Fibroblast of lung (primary cell): ENCODE data around the gene SLAIN2. TPM values are rescaled to one million over a fixed set of nuclear protein-coding genes. Genes with fewer than 3 reads are reported as not detected.
"Not testable (repeated sequence)": the region's sequence is repeated elsewhere in the genome, so short reads cannot be mapped to it uniquely, and the experiment has no call there.

Experiments used
- DNase-seq, 2 donors: peaks; one replicate each; pipeline versions ENCODE4 v3.0.0 to v3.0.0-alpha.2; 2010; ENCODE audit warnings: low read depth in 2 of 2
- H2AFZ ChIP-seq: 2 replicates; pipeline ENCODE4 v1.5.1; 2012; ENCODE audit warnings: low read length, control low read depth, inconsistent platforms
- H3K27ac ChIP-seq: 2 replicates; pipeline ENCODE4 v1.5.1; 2011; ENCODE audit warnings: low read length, control low read depth; ENCODE audit not compliant: insufficient read depth
- H3K27me3 ChIP-seq: 2 replicates; pipeline ENCODE4 v1.5.1; 2011; ENCODE audit warnings: mild to moderate bottlenecking, low read length; ENCODE audit not compliant: control insufficient read depth, insufficient read depth
- H3K36me3 ChIP-seq: 2 replicates; pipeline ENCODE4 v1.5.1; 2011; ENCODE audit warnings: low read length; ENCODE audit not compliant: control insufficient read depth, insufficient read depth
- H3K4me1 ChIP-seq: 2 replicates; pipeline ENCODE4 v1.5.1; 2011; ENCODE audit warnings: low read length; ENCODE audit not compliant: control insufficient read depth, insufficient read depth; ENCODE audit errors: extremely low read depth
- H3K4me2 ChIP-seq: 2 replicates; pipeline ENCODE4 v1.5.1; 2011; ENCODE audit warnings: low read length, control low read depth; ENCODE audit not compliant: insufficient read depth; ENCODE audit errors: extremely low read depth
- H3K4me3 ChIP-seq, 4 experiments: fragments of 200-600 bp in 1 of 4; sonication (generic) in 1 of 4; replicated peaks in 1 of 4; 2 replicates each; pipeline ENCODE4 v1.5.1; 2011 to 2016; ENCODE audit warnings: low read length in 4 of 4, low read depth in 3 of 4, mild to moderate bottlenecking in 3 of 4, control low read depth in 2 of 4, inconsistent platforms in 1 of 4, mixed read lengths in 1 of 4; ENCODE audit not compliant: insufficient read depth in 1 of 4; ENCODE audit errors: control extremely low read depth in 1 of 4
- H3K79me2 ChIP-seq: 2 replicates; pipeline ENCODE4 v1.5.1; 2012; ENCODE audit warnings: mild to moderate bottlenecking, low read length, inconsistent platforms; ENCODE audit not compliant: control insufficient read depth, insufficient read depth
- H3K9ac ChIP-seq: 2 replicates; pipeline ENCODE4 v1.5.1; 2011; ENCODE audit warnings: mild to moderate bottlenecking, low read length, control low read depth; ENCODE audit not compliant: insufficient read depth
- H3K9me3 ChIP-seq: 2 replicates; pipeline ENCODE4 v1.5.1; 2012; ENCODE audit warnings: low read depth, low read length; ENCODE audit not compliant: control insufficient read depth, insufficient read depth
- H4K20me1 ChIP-seq: 2 replicates; pipeline ENCODE4 v1.5.1; 2011; ENCODE audit warnings: low read length; ENCODE audit not compliant: control insufficient read depth, insufficient read depth; ENCODE audit errors: extremely low read depth
- EZH2 ChIP-seq: IDR thresholded peaks from 2 replicates; pipeline ENCODE4 v1.5.1; 2012; ENCODE audit warnings: low read length, control low read depth, mild to moderate bottlenecking; ENCODE audit errors: missing control alignments
- polyA plus RNA-seq, 2 donors: library from polyadenylated mRNA; depleted of rRNA in 1 of 2; stranded (reverse) in 1 of 2; unstranded in 1 of 2; fragments of >200 nt; gene quantifications; 2 replicates each; pipeline ENCODE4 v1.2.1, GENCODE V29; 2011 to 2012; ENCODE audit warnings: missing spikeins in 1 of 2
- total RNA-seq: library from RNA; depleted of rRNA; stranded (reverse); fragments of >200 nt; gene quantifications from 2 replicates; pipeline ENCODE4 v1.2.1, GENCODE V29; 2014
- TF ChIP-seq, protein P1 (sequence below), 2 donors: IDR thresholded peaks in 1 of 2; conservative IDR thresholded peaks in 1 of 2; 1 replicate in 1 of 2; 2 replicates in 1 of 2; pipeline ENCODE4 v1.5.1; 2011 to 2012; ENCODE audit warnings: low read length in 2 of 2, control low read depth in 1 of 2, inconsistent platforms in 1 of 2, low read depth in 1 of 2, mild to moderate bottlenecking in 1 of 2

Gene SLAIN2
- total and polyA plus RNA-seq, 2 donors (not counting 1 experiment from before 2014, with no cell fraction given), result 34.2 to 57.4 TPM

- Histone ChIP-seq H3K27me3 (peaks cover 4% of the 10 kb centered on the region), H3K9ac (no peak overlapping the region), H3K4me1 (no peaks in the 10 kb centered on the region), H4K20me1 (no peaks in the 10 kb centered on the region), H3K36me3 (no peaks in the 10 kb centered on the region), H3K27ac (no peak overlapping the region), H3K9me3 (no peaks in the 10 kb centered on the region), H3K4me3 (no peak overlapping the region), H3K79me2 (no peaks in the 10 kb centered on the region), H2AFZ (no peak overlapping the region), H3K4me2 (no peak overlapping the region)
- no peak for TF ChIP-seq EZH2
- TF ChIP-seq, protein P1, sequence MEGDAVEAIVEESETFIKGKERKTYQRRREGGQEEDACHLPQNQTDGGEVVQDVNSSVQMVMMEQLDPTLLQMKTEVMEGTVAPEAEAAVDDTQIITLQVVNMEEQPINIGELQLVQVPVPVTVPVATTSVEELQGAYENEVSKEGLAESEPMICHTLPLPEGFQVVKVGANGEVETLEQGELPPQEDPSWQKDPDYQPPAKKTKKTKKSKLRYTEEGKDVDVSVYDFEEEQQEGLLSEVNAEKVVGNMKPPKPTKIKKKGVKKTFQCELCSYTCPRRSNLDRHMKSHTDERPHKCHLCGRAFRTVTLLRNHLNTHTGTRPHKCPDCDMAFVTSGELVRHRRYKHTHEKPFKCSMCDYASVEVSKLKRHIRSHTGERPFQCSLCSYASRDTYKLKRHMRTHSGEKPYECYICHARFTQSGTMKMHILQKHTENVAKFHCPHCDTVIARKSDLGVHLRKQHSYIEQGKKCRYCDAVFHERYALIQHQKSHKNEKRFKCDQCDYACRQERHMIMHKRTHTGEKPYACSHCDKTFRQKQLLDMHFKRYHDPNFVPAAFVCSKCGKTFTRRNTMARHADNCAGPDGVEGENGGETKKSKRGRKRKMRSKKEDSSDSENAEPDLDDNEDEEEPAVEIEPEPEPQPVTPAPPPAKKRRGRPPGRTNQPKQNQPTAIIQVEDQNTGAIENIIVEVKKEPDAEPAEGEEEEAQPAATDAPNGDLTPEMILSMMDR (conservative IDR thresholded peaks at IDR 0.05 in 1 of 2, IDR thresholded peaks at IDR 0.05 in 1 of 2; ENCODE audit: low read depth in 1 of 2, low read length in 2 of 2), result no peak
- no peak for DNase-seq
Observed at GRCh38 chr4:48436318-48436717, 95.0 kb downstream of the SLAIN2 start.

DNA sequence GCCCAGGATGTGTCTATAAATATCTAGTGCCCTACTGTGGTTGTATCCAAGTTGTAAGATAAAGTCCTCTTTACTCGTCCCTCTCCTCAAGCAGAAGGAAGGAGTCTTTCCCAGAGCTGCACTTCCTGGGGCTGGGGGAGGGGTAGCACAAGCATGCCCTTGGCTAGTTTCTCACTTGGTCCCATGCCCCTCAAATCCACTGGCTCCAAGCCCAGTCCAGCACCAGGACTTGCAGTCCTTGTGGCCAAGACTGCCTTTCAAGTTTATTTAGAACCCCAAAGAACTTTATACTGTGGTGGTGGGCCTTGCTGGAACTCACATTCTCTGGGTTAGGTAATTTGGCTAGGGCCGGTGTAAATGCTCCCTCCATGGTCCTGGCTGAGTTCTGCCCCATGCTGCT lies 98.7 kb downstream of the SLAIN2 start:
- no peak overlapping the region for H3K9ac ChIP-seq
- no peak overlapping the region for H3K4me2 ChIP-seq
- no peaks in the 10 kb centered on the region for H3K9me3 ChIP-seq
- no peaks in the 10 kb centered on the region for H3K36me3 ChIP-seq
- TF ChIP-seq EZH2, result no peak
- TF ChIP-seq, protein P1 (conservative IDR thresholded peaks at IDR 0.05 in 1 of 2, IDR thresholded peaks at IDR 0.05 in 1 of 2; ENCODE audit: low read depth in 1 of 2, low read length in 2 of 2), result no peak
- H3K27me3 ChIP-seq, result peaks cover 4% of the 10 kb centered on the region
- no peak overlapping the region for H3K4me3 ChIP-seq
- no peak overlapping the region for H2AFZ ChIP-seq
- H3K79me2 ChIP-seq, result no peaks in the 10 kb centered on the region
- DNase-seq, result peak in 1 of 2 donors; percentile 10
- H3K4me1 ChIP-seq, result no peaks in the 10 kb centered on the region
- H4K20me1 ChIP-seq, result no peaks in the 10 kb centered on the region
- no peak overlapping the region for H3K27ac ChIP-seq

DNA sequence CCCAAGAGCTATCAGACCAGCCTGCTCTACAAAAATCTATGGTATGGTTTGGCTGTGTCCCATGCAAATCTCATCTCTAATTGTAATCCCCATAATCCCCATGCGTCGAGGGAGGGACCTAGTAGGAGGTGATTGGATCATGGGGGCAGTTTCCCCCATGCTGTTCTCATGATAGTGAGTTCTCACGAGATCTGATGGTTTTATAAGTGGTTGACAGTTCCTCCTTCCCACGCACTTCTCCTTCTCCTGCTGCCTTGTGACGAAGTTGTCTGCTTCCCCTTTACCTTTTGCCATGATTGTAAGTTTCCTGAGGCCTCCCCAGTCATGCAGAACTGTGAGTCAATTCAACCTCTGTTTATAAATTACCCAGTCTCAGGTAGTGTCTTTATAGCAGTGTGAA lies 99.6 kb downstream of the SLAIN2 start:
- not testable (repeated sequence) for DNase-seq, H3K4me3 ChIP-seq, H3K79me2 ChIP-seq, H3K9ac ChIP-seq, H3K4me2 ChIP-seq, H3K36me3 ChIP-seq, H3K27me3 ChIP-seq, H2AFZ ChIP-seq, H3K9me3 ChIP-seq, H3K27ac ChIP-seq, H4K20me1 ChIP-seq, H3K4me1 ChIP-seq
